ENCODE measurements around the gene KCTD16.

- no peak for TF ChIP-seq CTCF (IDR thresholded peaks at IDR 0.05)
- TF ChIP-seq POLR2A (IDR thresholded peaks at IDR 0.05) = no peak
These were observed 79.2 kb downstream of the KCTD16 start for GRCh38 chr5:144249755-144250464.
